GM19351 (cell line): Measurements from ENCODE around the gene GRN.
"Not testable (repeated sequence)": the region's sequence is repeated elsewhere in the genome, so short reads cannot be mapped to it uniquely, and the experiment has no call there.

Experiments
- ATAC-seq: cut with Tn5 transposase; IDR thresholded peaks from one replicate; pipeline ENCODE4 v1.9.1; 2021; ENCODE audit warnings: mild to moderate bottlenecking, moderate library complexity; ENCODE audit not compliant: unreplicated experiment

GRN gene

GRCh38 chr17:44345454-44346026 lies 438 bp downstream of the GRN start:
- no peak for ATAC-seq

GRCh38 chr17:44346064-44346844 lies 1.2 kb downstream of the GRN start:
- ATAC-seq, result no peak

DNA sequence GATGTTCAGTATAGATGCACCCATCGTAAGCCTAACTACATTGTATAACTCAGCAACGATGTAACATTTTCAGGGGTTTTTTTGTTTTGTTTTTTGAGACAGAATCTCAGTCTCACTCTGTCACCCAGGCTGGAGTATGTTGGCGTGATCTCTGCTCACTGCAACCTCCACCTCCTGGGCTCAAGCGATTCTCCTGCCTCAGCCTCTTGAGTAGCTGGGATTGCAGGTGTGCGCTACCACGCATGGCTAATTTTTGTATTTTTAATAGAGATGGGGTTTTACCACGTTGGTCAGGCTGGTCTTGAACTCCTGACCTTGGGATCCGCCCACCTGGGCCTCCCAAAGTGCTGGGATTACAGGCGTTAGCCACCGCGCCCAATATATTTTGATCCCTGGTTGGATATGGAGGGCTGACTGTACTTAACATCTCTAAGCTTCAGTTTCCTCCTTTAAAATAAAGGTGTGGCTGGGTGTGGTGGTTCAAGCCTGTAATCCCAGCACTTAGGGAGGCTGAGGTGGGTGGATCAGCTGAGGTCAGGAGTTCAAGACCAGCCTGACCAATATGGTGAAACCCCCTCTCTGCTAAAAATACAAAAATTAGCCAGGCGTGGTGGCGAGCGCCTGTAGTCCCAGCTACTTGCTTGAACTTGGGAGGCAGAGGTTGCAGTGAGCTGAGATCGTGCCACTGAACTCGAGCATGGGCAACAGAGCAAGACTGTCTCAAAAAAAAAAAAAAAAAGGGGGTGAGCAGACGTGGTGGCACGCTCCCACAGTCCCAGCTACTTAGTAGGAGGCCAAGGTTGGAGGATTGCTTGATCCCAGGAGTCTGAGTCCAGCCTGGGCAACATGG lies 2.3 kb downstream of the GRN start:
- not testable (repeated sequence) for ATAC-seq

DNA sequence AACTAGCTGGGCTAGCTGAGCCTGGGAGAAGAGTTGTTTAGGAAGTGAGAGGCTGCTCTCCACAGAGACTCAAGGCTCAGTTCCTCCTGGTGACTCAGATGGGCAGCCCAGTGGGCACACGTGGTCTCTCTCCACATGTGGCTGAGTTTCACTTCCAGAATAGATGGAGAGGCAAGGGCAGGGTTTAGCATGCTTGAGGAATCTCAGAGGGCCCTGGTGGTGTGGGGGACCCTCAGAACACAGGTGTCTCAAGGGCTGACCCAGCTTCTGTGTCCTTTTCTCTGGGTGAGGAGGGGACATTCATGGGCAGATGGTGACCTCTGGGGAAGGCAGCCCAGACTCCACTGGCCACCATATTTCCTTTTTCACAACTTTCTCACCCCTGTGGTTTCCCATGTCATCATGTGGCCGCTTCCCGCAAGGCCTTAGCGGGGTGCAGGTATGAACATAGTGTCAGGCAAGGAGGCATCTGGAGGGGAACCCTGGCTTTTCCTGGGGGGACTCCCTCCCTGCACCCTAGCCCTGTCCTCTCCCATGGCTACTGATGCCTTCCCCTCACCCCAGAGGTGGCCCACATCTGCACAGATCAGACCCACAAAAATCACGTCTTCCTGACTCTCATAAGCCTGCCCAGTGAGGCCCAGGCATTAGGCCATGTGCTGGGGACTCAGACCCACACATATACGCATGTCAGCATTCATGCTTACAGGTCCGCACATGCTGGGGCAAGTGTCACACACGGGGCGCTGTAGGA lies 3.3 kb downstream of the GRN start:
- peak; percentile 39 for ATAC-seq

DNA sequence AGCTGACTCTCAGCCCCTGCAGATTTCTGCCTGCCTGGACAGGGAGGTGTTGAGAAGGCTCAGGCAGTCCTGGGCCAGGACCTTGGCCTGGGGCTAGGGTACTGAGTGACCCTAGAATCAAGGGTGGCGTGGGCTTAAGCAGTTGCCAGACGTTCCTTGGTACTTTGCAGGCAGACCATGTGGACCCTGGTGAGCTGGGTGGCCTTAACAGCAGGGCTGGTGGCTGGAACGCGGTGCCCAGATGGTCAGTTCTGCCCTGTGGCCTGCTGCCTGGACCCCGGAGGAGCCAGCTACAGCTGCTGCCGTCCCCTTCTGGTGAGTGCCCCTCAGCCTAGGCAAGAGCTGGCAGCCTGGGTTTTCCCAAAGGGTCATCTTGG lies 3.9 kb downstream of the GRN start:
- no peak for ATAC-seq

DNA sequence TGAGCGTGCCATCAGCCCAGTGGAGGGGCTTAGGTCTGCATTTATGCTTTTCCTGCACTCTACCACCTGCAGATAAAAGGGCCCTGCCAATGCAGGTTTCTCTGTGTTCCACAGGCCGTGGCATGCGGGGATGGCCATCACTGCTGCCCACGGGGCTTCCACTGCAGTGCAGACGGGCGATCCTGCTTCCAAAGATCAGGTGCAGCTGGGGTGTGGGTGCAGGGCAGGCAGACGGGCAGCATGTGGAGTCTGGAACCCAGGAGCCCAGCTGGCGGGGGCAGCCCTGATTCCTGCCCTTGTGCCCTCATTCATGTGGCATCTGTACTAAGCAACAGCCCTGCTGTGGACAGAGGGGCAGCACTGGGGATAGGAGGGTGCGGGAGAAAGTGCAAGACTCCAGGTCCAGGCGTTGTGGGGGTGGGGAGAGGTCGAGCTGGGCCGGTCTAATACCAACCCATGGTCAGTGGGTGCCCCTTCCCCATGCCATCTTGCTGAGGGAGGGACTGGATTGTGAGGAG lies 4.5 kb downstream of the GRN start:
- no peak for ATAC-seq

GRCh38 chr17:44350733-44351226 lies 5.7 kb downstream of the GRN start:
- ATAC-seq, result no peak

DNA sequence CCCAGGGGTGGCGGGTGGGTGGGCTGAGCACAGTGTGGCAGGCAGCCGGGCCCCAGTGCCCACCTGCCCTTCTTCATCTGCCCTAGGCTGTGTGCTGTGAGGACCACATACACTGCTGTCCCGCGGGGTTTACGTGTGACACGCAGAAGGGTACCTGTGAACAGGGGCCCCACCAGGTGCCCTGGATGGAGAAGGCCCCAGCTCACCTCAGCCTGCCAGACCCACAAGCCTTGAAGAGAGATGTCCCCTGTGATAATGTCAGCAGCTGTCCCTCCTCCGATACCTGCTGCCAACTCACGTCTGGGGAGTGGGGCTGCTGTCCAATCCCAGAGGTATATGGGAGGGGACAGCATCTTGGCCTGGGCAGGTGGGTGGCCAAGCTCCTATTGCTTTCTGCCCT lies 6.4 kb downstream of the GRN start:
- no peak for ATAC-seq

DNA sequence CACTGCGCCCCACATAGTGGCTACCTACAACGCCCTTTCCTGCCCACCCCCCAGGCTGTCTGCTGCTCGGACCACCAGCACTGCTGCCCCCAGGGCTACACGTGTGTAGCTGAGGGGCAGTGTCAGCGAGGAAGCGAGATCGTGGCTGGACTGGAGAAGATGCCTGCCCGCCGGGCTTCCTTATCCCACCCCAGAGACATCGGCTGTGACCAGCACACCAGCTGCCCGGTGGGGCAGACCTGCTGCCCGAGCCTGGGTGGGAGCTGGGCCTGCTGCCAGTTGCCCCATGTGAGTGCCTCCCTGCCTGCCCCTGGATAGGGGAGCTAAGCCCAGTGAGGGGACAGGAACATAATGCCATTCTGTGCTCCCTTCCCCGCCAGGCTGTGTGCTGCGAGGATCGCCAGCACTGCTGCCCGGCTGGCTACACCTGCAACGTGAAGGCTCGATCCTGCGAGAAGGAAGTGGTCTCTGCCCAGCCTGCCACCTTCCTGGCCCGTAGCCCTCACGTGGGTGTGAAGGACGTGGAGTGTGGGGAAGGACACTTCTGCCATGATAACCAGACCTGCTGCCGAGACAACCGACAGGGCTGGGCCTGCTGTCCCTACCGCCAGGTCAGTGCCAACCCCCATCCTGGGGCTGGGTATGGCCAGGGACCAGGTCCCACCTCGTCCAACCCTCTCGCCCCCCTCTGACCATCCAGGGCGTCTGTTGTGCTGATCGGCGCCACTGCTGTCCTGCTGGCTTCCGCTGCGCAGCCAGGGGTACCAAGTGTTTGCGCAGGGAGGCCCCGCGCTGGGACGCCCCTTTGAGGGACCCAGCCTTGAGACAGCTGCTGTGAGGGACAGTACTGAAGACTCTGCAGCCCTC lies 7.1 kb downstream of the GRN start:
- ATAC-seq, result no peak

- no peak for ATAC-seq
Measured at GRCh38 chr17:44352828-44353671, 7.9 kb downstream of the GRN start.

GRCh38 chr17:44353672-44354331 lies 8.7 kb downstream of the GRN start:
- no peak for ATAC-seq

- ATAC-seq, result no peak
Measured at GRCh38 chr17:44354582-44355561, 9.8 kb downstream of the GRN start.

DNA sequence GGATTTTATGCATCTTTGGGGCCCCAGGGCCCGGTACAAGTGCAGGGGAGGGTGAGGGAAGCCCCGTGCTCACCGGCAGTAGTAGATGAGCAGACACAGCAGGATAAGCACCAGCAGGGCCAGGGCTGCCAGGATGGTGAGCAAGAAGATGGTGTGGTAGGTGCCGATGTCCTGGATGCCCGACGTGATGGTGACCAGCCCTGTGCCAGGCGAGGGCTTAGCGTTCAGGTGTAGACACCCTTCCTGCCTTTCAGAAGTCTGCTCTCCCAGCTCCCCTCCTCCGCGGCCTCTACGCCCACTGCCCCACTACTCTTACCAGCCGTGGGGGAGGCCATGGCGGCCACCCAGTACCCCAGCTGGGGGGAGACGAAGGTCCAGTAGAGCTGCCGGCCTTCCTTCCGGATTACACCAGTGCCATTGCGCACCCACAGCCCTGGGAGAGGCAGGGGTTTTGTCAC lies 10.6 kb downstream of the GRN start:
- ATAC-seq, result no peak

DNA sequence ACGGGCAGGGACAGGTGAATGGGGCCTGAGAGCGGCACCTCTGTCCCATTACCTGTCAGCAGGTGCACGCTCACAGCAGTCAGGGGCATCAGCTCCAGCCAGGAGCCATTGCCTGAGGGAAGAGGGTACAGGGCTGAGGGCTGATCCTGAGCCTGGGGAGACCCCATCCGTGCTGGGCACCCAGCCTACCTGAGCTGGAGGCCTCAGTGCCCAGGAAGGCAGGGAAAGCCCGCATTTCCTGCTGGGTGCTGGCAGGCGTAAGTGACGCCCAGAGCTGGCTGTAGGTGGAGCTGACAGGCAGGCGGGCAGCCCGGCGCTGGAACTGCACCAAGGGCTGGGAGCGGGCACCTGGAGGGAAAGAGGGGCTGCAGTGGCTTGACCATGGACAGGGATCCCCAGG lies 11.1 kb downstream of the GRN start:
- ATAC-seq, result no peak

DNA sequence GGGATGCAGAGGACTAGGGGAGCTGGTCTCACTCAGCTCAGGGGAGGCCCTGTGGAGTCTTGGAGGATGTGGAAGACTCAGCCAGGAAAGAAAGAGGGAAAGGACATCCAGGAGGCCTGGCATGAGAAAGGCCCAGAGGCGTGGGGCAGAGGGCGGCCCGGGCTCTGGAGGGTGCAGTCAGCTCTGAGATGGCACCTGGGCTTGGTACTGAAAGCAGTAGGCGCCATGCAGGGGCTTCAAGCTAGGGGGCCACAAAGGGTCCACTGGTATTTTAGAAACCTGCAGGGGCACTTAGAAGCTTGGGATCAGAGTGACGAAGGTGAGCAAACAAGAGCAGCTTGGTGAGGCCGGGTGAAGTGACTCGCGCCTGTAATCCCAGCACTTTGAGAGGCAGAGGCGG lies 13.0 kb downstream of the GRN start:
- ATAC-seq, result no peak

GRCh38 chr17:44359006-44359405 lies 13.9 kb downstream of the GRN start:
- no peak for ATAC-seq
